ENCODE results near the gene PUM2.

DNA sequence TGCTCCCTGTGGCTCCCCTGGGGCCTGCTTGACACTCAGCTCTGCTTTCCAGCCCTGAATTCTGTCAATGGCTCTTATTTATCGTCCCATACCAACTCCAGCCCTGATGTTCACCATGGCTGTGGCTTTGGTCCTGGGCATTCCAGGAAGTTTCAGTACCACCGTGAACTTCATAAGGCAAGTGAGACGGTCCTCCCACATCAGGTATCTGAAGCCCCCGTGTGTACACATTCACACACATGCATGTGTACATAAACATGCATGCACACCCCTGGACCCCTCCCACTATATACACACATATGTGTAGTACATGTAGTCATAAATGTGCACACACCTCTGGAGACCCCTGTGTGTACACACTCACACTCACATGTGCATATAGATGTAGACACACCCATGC lies 43.3 kb upstream of the PUM2 start:
- TF ChIP-seq, protein P1, sequence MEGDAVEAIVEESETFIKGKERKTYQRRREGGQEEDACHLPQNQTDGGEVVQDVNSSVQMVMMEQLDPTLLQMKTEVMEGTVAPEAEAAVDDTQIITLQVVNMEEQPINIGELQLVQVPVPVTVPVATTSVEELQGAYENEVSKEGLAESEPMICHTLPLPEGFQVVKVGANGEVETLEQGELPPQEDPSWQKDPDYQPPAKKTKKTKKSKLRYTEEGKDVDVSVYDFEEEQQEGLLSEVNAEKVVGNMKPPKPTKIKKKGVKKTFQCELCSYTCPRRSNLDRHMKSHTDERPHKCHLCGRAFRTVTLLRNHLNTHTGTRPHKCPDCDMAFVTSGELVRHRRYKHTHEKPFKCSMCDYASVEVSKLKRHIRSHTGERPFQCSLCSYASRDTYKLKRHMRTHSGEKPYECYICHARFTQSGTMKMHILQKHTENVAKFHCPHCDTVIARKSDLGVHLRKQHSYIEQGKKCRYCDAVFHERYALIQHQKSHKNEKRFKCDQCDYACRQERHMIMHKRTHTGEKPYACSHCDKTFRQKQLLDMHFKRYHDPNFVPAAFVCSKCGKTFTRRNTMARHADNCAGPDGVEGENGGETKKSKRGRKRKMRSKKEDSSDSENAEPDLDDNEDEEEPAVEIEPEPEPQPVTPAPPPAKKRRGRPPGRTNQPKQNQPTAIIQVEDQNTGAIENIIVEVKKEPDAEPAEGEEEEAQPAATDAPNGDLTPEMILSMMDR (IDR thresholded peaks at IDR 0.05 in 4 of 5, conservative IDR thresholded peaks at IDR 0.05 in 1 of 5): no peak
- TF ChIP-seq POLR2A (IDR thresholded peaks at IDR 0.05): no peak

All from gastrocnemius medialis (tissue), 4 donors.